ENCODE data around the gene CHEK2. TPM values are rescaled to one million over a fixed set of nuclear protein-coding genes. Genes with fewer than 3 reads are reported as not detected.
A peak's percentile ranks its signal among the peaks of the same experiment; 100 is the strongest.

Gene CHEK2
- total and polyA plus RNA-seq, 3 experiments from 2014 or later, result 4.5 to 7.7 (median 5.2) TPM

DNA sequence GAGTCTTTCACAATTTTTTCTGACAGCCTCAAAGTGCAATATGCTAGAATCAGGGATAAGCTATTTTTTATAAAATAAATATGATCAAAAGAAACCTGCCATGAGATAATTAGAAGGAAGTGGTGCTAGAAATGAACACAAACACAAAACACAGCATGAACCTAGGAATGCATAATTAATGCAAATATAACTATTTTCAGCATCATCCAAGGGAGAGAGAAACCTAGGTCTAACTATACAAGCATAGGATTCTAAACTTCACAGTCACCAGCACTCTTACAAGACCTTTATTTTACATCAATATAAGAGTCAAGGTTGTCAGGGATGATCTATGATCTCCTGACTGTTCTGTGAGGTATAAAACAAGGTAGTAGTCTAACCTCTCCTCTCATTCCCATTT, 91.2 kb downstream of the CHEK2 start:
- H3K9me3 ChIP-seq (ENCODE audit: low read length), result no peaks in the 10 kb centered on the region
- no peak overlapping the region for H3K27ac ChIP-seq (ENCODE audit: low read depth, low read length)
- H3K4me3 ChIP-seq (ENCODE audit: low read length), result no peak overlapping the region
- H3K36me3 ChIP-seq (ENCODE audit: insufficient read depth, low read length), result no peaks in the 10 kb centered on the region
- no peak overlapping the region for H3K27ac Mint-ChIP-seq
- no peaks in the 10 kb centered on the region for H3K27me3 ChIP-seq (ENCODE audit: insufficient read depth, low read length, poor library complexity, severe bottlenecking)
- peaks cover 40 to 77% of the 10 kb centered on the region in 2 donors for H3K27me3 Mint-ChIP-seq
- H3K4me1 Mint-ChIP-seq, result no peaks in the 10 kb centered on the region
- H3K4me1 ChIP-seq (ENCODE audit: insufficient read depth, low read length), result no peaks in the 10 kb centered on the region
- H3K4me3 Mint-ChIP-seq, result no peak overlapping the region
- no peaks in the 10 kb centered on the region for H3K36me3 Mint-ChIP-seq
- H3K9me3 Mint-ChIP-seq, result peaks cover 0 to 10% (median 2%) of the 10 kb centered on the region in 5 donors
- ChIA-PET CTCF (no interaction called here), POLR2A (no interaction called here)
- no peak for DNase-seq

DNA sequence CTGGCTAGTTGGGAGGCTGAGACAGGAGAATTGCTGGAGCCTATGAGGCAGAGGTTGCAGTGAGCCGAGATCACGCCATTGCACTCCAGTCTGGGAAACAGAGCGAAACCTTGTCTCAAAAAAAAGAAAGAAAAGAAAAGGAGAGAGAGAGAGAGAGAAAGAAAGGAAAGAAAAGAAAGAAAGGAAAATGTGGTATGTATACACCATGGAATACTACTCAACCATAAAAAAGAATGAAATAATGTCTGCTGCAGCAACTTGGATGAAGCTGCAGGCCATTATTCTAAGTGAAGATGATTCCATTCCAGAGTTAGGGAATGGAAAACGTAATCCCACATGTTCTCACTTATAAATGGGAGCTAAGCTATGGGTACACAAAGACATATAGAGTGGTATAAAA, 92.8 kb downstream of the CHEK2 start:
- Mint-ChIP-seq H3K4me1 (no peaks in the 10 kb centered on the region), H3K36me3 (no peaks in the 10 kb centered on the region), H3K4me3 (no peak overlapping the region), H3K9me3 (peaks cover 0 to 10% (median 2%) of the 10 kb centered on the region in 5 donors), H3K27me3 (peaks cover 39 to 66% of the 10 kb centered on the region in 2 donors), H3K27ac (no peak overlapping the region)
- Histone ChIP-seq H3K9me3 (ENCODE audit: low read length) (no peaks in the 10 kb centered on the region), H3K4me1 (ENCODE audit: insufficient read depth, low read length) (no peaks in the 10 kb centered on the region), H3K27ac (ENCODE audit: low read depth, low read length) (no peak overlapping the region), H3K36me3 (ENCODE audit: insufficient read depth, low read length) (no peaks in the 10 kb centered on the region), H3K27me3 (ENCODE audit: insufficient read depth, low read length, poor library complexity, severe bottlenecking) (no peaks in the 10 kb centered on the region), H3K4me3 (ENCODE audit: low read length) (no peak overlapping the region)
- POLR2A ChIA-PET, result no interaction called here
- CTCF ChIA-PET, result no interaction called here
- no peak for DNase-seq

DNA sequence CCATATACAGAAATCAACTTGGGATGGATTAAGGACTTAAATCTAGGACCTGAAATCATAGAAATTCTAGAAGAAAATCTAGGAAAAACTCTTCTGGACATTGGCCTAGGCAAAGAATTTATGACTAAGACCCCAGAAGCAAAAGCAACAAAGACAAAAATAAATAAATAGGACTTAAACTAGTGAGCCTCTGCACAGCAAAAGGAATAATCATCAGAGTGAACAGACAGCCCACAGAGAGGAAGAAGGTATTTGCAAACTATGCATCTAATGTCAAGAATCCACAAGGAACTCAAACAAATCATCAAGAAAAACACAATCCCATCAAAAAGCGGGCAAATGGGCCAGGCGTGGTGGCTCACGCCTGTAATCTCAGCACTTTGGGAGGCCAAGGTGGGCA, 94.4 kb downstream of the CHEK2 start:
- Mint-ChIP-seq H3K27me3 (peaks cover 35 to 64% of the 10 kb centered on the region in 2 donors), H3K4me1 (no peaks in the 10 kb centered on the region), H3K36me3 (no peaks in the 10 kb centered on the region), H3K4me3 (no peak overlapping the region), H3K27ac (no peak overlapping the region), H3K9me3 (peaks cover 0 to 2% (median 0%) of the 10 kb centered on the region in 5 donors)
- POLR2A ChIA-PET, result no interaction called here
- H3K27ac ChIP-seq (ENCODE audit: low read depth, low read length), result no peak overlapping the region
- no peaks in the 10 kb centered on the region for H3K27me3 ChIP-seq (ENCODE audit: insufficient read depth, low read length, poor library complexity, severe bottlenecking)
- no peaks in the 10 kb centered on the region for H3K9me3 ChIP-seq (ENCODE audit: low read length)
- no peak overlapping the region for H3K4me3 ChIP-seq (ENCODE audit: low read length)
- DNase-seq, result no peak
- H3K4me1 ChIP-seq (ENCODE audit: insufficient read depth, low read length), result no peaks in the 10 kb centered on the region
- no peaks in the 10 kb centered on the region for H3K36me3 ChIP-seq (ENCODE audit: insufficient read depth, low read length)
- CTCF ChIA-PET, result no interaction called here

DNA sequence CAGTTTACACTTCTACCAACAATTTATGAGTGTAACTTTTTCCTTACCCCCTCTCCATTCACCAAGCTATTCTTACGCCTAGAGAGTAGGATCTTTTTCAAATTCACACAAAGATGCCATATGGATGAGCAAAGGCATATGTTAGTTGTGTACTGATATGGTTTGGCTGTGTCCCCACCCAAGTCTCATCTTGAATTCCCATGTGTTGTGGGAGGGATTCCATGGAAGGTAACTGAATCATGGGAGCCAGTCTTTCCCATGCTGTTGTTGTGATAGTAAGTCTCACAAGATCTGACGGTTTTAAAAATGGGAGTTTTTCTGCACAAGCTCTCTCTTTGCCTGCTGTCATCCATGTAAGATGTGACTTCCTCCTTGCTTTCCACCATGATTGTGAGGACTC, 102.3 kb downstream of the CHEK2 start:
- POLR2A ChIA-PET, result no interaction called here
- H3K27me3 Mint-ChIP-seq, result peaks cover 14 to 52% of the 10 kb centered on the region in 2 donors

More for the DNA sequence above, 102.3 kb downstream of the CHEK2 start:
- Histone ChIP-seq H3K27ac (ENCODE audit: low read depth, low read length) (no peak overlapping the region), H3K36me3 (ENCODE audit: insufficient read depth, low read length) (no peaks in the 10 kb centered on the region), H3K4me3 (ENCODE audit: low read length) (no peak overlapping the region), H3K9me3 (ENCODE audit: low read length) (no peaks in the 10 kb centered on the region), H3K4me1 (ENCODE audit: insufficient read depth, low read length) (no peaks in the 10 kb centered on the region), H3K27me3 (ENCODE audit: insufficient read depth, low read length, poor library complexity, severe bottlenecking) (peaks cover 5% of the 10 kb centered on the region)
- Mint-ChIP-seq H3K4me1 (no peaks in the 10 kb centered on the region), H3K27ac (peak overlapping the region in 1 of 8 donors; percentile 21), H3K9me3 (no peaks in the 10 kb centered on the region), H3K4me3 (no peak overlapping the region), H3K36me3 (peaks cover 0 to 4% (median 0%) of the 10 kb centered on the region in 3 donors)
- no peak for DNase-seq
- CTCF ChIA-PET, result no interaction called here

Other genes starting within 250 kb of the CHEK2 start
- gene TTC28, start 62.0 kb downstream of the CHEK2 start, total RNA-seq, result under 1 TPM; 0.24 to 0.51 TPM
- 0.60 TPM for gene TTC28, start 62.0 kb downstream of the CHEK2 start, polyA plus RNA-seq
- 10 to 100 TPM; 10.9 to 12.6 TPM for gene HSCB, start 219 bp upstream of the CHEK2 start, total RNA-seq
- gene HSCB, start 219 bp upstream of the CHEK2 start, polyA plus RNA-seq, result 14.6 TPM
- gene CCDC117, start 30.9 kb upstream of the CHEK2 start, total RNA-seq, result 10 to 100 TPM; 20.9 to 24.6 TPM
- 11.2 TPM for gene CCDC117, start 30.9 kb upstream of the CHEK2 start, polyA plus RNA-seq
- gene XBP1, start 58.7 kb upstream of the CHEK2 start, total RNA-seq, result 10 to 100 TPM; 67.3 to 71.4 TPM
- gene XBP1, start 58.7 kb upstream of the CHEK2 start, polyA plus RNA-seq, result 395 TPM
- gene ZNRF3, start 141.8 kb upstream of the CHEK2 start, total RNA-seq, result 1 to 10 TPM; 1.0 to 1.2 TPM
- gene ZNRF3, start 141.8 kb upstream of the CHEK2 start, polyA plus RNA-seq, result 0.35 TPM

Measured in CD8-positive, alpha-beta memory T cell (primary cell).